HG02623 (cell line): ENCODE measurements around the gene EOLA2.
"Not testable (repeated sequence)": the region's sequence is repeated elsewhere in the genome, so short reads cannot be mapped to it uniquely, and the experiment has no call there.

Experiments
- ATAC-seq: cut with Tn5 transposase; IDR thresholded peaks from one replicate; pipeline ENCODE4 v1.9.1; 2021; ENCODE audit warnings: moderate library complexity; ENCODE audit not compliant: unreplicated experiment

EOLA2 gene

DNA sequence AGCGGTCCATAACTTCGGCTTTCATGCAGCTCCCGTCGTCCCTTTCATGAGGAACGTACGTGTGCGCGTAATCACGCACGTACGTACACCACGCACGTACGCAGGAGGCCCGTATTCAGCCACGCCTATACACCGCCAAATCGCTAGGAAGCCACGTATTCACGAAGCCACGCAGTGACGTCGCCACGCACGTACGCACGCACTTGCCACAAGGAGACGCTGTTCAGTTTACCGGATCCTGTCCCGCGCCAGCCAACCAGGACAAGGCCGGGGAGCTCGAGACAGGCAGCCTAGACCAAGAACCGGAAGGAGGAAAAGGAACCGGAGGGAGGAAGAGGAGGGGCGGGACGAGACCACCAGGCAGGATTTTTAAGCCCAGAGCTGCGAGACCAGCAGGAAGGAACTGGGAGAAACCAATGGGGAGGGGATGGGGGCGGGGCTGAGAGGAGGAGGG, at the start of gene EOLA2:
Gene EOLA2, minus strand, starts transcription at position 65 of the 454 bp plus-strand sequence. CDS start 4,617 bp downstream, outside the sequence.
- ATAC-seq: peak; percentile 66

DNA sequence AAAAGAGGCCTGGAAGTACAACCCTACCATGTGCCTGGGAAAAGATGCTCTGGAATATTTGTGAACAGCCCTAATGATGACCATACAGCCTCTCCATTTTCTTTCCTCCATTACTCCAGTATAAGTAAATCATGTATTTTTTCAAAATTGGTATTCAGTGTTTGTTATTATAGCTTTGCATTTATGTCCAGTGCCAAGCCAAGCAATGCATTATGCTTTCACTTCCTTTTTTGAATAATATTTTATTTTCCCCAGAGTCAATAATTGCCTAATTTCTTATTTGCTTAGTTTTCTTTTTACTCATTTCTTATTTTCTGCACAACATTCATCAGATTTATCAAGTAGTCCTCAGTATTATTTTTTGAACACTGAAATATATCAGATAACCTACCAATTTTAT, 49.3 kb upstream of the EOLA2 start:
- no peak for ATAC-seq

DNA sequence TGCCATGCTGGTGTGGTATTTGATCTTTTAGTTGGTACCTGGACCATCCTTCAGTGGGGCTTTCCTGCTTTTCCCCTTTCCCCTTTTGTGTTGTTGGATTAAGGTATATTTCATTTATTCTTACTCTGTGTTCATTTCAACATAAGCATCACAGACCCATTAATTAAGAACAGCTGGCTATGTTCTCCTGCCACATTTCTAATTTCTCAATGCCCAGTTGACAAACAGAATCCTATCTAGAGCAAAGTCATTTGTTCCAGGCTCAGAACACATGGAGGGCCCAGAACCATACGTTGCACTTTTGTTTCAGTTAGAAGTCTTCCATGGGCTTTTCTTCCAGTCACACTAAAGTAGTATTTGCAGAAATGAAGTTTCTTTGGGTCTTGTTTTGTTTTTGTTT, 46.1 kb upstream of the EOLA2 start:
- ATAC-seq: no peak

DNA sequence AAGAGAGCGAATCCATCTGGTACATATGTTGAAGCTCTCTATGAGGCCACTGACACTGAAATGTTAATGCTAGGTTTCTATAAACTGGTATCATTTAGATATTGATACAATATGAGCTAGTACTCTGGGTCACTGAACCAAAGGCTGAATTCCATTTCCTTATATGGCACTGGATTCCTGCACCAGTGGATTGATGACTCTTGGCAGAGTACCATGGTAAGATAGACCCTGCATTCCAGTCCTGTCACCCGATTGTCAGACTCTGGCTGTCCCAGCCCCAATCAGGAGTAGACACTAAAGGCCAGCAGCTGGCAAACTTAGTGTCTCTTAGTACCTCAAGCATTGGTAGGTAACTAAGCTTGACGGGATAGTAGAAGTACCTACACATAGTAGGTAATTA, 44.0 kb upstream of the EOLA2 start:
- ATAC-seq: no peak

DNA sequence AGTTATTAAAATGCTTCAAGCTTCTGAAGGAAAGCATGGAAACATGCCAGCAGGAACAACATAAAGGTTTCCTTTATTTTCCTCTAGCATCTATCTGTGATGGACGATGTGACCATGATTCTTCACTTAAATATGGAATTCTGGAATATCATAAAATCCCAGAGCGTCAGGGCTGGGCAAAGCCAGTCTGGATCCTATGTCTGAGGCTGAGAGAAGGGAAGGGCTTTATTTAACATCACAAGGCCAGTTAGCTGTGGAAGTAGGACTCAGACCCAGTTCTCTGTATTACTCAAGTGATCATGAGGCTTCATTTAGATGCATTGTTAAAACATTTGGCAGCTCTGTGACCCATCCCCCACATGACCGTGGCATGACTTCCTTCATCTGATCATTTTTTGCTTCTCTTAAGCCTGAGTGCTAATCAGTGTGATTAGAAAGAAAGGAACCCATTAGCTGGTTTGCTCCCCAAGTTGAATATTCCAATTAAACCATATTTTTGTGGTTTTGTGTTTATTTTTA, 40.9 kb upstream of the EOLA2 start:
- no peak for ATAC-seq

DNA sequence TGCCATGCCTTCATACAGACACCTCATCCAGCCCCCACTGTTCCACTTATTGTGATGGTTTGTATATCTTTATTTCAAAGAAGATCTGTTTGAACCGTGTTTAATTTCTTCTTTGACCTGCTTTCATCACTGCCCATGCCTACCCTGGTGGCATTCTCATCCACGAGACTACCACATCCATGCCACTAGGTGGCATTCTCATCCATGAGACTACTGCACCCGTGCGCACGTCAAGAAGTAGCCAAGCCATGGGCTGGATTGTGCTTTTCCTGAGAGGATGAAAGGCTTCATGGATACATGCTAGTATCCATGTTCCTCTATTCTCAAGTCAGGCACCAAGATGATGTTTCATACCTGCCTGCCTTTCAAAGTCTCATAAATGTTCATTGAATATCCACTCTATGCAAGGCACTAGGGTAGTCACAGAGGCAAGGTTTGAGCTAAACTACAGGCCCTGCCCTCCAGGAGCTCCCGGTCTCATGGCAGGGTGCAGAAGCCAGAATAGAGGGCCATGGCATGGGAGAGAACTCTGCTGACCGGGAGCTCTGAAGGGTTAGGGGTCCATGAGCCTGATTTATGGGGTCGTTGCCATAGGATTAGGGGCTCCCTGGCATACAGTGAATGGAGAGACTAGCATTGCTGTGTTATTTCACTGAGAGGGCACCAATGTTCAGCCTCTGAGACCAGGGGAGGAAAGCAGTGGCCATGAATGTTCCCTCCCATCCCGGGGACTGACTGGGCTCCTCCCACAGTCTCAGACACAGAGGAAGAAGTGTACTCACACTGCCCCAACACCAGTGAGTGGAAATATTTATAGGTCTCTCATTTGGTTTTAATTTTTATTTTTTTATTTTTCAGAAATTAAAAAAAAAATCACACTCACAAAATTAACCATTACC, 24.8 kb upstream of the EOLA2 start:
- no peak for ATAC-seq

DNA sequence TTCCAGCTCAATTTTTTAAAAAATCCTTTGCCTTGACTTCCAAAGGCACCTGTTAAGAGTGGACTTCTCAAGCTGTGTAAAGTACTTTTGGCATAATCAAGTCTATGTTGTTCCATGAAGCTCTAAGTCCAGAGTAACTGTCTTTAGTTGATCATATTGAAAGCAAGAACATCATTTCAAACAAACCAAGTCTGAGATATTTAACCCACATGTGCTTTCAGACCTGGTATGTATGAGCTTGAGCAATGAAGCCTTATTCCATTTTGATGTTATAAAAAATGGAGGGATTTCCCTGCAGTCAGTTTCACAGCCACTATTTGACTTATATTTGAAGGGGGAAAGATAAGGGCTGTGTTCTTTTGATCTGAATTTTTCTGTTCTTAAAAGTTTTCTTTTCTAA, 23.7 kb upstream of the EOLA2 start:
- no peak for ATAC-seq

DNA sequence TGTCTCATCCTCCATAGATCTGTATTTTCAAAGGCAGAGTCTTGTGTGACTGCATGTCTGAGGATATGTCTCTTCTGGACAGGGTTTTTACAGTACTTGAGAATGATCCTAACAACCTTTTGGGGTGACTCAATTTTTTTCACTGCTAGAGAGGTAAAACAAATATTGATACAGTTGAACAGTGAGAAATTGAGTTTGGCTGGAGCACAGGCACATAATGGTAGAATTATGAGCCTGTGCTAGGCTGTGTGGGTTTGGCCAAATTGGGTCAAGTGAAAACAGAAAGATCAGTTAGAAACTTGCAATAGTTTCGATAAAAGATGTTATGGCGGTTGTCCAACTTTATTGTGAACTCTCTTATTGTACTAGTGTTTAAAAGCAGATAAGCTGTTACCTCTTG, 23.3 kb upstream of the EOLA2 start:
- ATAC-seq: no peak

DNA sequence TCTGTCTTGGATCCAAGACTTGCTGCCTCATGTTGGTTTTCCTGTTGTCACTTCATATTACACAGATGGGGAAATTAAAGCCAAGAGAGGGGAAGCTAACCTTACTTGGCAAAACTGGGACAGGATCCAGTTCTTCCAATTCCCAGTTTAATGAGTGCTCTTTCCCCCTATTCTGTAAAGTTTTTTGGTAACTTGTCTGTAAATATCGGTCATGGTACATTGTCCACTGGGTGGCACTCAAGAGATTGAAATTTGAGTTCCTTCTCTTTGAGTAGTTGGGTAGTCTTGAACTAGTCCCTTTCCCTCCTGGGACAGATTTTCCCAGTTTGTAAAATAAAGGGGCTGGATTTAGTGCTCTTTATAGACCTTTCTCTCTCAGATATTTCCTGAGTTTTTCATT, 12.4 kb upstream of the EOLA2 start:
- ATAC-seq: no peak

DNA sequence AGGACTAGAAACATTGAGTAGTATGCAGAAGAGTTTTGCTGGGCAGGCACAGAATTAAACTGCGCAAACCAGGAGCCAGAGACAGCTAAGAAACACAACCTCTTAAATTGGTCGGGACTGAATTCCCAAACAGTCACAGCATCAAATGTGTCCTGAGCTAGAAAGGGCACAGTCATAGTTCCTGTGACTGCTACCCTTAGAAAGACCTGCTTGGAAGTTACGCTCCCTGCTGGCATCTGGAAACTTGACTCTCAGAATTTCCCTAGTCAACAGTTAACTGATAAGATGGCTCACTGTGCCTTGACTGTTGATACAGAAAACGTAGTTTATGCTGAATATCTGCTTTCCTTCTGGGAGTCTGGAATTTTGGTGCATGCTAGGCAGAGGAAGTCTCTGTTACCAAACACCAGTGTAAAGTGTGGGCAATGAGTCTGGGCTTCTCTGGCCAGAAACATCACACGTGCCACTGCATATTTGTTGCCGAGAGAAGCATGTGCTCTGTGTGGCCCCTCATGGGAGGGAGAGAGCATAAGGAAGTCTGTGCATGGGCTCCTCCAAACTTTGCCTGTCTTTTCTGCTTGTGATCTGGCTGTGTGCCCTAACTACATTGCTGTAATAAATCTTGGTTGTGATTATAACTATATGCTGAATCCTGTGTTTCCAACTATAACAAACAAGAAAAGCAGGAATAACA, 11.6 kb upstream of the EOLA2 start:
- ATAC-seq: no peak

DNA sequence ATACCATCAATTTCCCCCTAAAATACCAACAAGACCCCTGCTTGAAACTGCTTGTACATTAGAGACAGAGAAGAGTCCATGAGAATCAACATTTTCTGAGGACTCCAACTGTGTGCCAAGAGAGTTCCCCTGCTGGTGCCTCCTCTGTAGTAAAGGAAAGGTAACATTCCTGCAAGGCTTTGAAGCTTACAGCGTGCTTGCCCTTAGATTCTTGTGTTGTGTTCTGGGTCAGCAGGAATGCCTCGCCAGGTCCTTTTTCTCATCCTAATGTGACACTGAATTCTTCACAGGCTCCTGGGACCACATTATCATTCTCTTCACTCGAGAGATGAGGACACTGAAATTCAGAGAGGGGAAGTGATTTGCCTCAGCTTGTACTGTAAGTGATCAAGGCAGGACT, 9.7 kb upstream of the EOLA2 start:
- no peak for ATAC-seq

DNA sequence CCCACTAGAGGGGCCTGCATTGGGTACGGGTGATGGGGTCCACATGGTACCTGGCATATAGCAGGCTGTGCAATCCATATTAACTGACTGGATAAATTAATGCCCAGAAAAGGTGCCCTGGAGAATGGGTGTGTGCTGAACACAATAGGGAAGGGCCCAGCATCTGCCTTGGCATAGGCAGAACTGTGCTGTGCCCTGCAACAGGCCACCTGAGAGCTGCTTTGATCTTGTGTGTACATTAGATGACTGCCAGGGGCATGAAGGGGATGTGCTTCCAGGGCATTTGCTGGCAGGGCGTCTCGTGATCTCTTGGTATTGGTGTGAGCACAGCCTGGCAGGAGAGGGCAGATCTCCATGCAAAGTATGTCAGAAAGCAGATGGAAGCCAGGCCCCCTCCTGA, 8.6 kb upstream of the EOLA2 start:
- ATAC-seq: not testable (repeated sequence)

DNA sequence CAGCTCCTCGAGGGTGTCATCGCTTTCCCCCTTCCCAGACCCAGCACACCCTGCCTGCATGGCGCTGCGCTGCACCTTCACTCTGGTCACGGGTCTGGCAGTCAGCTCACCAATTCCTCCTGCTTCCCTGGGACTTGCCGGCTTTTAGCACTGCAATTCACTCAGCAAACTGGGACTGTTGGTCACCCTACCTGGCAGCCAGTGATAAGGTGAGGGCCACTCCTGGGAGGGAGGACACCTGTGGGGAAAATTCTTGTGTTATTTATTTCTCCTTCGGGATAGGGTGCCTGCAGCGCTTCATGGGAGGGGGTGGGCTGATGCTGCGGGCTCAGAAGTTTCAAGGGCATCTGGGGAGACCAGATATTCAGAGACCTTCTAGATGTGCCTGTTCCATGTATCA, 7.5 kb upstream of the EOLA2 start:
- not testable (repeated sequence) for ATAC-seq

DNA sequence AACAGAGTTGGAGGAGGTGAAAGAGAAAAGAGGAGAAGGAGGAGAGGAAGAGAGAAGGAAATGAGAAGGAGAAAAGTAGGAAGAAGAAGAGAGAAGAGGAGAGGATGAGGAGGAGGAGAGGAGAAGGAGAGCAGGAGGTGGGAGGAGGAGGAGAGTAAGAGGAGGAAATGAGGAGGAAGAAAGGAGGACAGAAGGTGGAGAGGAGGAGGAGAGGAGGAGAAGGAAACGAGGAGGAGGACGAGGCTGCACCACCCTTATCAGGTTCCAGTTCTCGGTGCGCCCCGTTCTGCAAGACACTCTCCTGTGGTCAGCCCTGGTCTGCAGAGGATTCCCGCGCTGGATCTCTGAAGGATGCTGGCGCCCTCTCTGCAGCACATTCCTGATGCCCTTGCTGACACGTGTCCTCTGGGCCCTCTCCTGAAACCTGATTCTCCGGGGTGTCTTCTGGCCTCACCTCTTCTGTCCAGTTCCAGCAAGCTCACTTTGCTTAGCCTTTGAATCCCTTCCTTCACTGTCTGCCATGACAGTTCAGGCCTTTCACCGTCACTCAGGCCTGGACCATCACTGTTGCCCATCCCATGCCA, 6.9 kb upstream of the EOLA2 start:
- ATAC-seq: not testable (repeated sequence)

DNA sequence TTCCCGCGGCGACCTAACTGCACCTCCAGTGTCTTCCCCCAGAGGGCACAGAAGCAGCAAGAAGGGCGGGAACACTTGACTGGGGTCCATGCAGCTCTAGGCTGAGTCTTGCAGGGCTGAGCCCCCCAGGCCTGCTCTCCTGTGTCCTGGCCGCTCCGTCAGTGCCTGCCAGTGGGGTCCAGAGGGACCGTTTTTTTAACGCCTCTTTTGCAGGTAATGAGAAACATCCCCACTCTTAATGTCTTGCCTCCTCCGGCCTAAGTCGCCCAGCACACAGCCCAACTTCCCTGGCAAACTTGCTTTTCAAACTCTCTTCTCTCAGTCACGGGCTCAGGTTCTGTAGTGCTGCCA, 2.4 kb upstream of the EOLA2 start:
- not testable (repeated sequence) for ATAC-seq

DNA sequence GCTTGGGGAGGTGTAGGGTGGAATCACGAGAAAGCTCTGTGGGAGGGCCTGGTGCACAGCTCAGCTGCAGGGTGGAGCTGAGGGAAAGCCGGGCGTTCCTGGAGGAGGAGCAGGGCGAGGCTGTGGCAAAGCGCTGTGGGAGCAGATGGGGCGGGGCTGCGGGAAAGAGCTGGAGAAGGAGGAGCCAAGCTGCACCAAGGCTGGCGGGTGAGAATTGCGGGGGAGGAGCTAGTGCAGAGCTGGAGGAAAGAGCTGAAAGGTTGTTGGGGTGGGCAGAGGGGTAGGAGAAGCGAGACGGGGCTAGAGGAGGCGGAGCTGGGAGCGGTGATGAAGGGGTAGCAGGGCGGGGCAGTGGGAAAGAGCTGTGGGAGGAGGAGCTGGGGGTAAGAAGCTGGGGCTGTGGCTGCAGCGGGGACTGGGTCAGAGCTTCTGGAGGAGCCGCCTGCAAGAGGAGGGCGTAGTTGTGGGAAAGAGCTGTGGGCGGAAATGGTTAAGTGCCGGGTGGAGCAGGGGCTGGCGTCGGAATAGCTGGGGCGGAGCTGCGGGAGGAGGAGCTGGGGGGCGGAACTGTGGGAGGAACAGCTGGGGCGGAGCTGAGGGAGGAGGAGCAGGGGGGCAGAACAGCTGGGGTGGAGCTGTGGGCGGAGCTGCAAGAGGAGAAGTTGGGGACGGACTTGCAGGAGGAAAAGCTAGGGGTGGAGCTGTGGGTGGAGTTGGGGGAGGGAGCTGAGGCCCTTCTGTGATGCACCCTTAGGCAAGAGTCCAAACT, 1.8 kb upstream of the EOLA2 start:
- ATAC-seq: peak; percentile 38

DNA sequence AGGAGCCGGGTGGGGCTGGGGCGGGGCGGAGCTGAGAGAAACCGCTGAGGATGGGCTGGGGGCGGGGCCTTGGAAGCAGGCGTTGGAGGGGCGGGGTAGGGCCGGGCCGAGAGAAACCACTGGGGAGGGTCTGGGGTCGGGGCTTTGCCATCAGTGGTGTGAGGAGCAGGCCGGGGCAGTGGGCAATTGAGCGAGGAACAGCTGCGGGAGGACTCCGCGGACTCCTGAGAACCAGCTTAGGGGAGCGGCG, 1.3 kb upstream of the EOLA2 start:
- peak; percentile 14 for ATAC-seq

DNA sequence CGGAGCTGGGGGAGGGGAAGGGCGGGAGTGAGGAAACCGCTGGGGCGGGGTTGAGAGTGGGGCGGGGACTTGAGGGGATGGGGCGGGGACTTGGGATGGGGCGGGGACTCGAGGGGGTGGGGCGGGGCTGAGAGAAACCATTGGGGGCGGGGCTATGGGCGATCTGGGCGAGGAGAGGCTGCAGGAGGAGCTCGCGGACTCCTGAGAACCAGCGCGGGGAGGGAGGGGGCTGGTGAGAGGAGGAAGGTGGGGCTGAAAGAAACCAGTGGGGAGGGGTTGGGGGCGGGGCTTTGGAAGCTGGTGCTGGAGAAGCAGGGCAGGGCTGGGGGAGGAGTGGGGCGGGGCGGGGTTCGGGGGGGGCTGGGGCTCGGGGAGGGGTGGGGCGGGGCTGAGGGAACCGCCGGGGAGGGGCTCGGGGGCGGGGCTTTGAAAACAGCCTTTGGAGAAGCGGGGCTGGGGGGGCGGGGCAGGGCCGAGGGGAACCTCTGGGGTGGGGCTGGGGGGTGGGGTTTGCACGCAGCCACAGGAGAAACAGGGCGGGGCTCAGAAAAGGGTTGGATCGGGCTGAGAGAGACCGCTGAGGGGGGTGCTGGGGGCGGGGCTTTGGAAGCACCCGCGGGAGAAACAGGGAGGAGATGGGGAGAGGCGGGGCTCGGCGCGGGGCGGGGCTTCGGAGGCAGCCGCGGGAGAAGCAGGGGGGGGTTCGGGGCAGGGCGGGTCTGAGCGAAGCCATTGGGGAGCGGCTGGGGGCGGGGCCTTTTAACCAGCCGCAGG, 777 bp upstream of the EOLA2 start:
- ATAC-seq: no peak

DNA sequence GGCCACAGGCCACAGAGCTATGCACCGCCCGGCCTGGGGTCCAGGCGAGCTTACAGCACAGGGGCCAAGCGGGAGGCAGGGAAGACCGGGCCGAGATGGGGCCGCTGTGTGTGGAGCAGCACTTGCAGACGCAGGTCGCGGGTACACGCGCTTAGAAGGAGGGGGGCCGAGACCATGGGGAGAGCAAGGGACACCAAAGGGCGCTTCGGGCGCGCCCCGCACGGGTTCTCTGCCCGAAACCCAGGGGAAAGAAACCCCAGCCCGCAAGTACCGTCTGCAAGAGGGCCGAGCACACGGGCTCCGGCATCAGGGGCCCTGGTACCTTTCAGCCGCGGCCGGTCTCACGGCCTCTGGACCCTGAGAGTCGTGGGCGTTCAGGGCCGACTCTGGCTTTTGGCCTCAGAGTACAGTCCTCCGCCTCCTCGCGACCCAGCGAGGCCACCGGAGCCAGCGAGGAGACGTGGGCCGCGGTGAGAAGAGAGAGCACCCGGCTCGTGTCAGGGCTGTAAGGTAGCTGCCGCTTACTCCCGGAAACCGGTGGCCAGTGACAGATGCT, 342 bp downstream of the EOLA2 start:
- ATAC-seq: no peak

DNA sequence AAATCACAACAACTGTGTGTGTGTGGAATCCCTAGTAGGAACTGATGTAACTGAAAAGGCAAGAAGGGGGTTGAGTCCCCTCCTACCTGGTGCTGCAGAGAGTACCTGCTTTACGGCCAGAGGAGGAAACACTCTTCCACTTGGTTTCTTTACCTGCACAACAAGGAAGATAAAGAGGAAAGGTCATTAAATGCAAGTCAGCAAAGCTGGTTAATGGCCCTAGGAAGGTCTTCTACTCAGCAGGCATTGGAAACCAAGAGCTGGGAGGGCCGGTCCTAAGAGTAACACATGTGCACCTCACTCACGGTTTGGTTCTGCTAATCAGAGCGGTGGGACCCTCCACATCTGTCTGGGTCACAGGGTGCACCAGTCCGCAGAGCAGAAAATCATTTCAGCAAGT, 963 bp downstream of the EOLA2 start:
- ATAC-seq: not testable (repeated sequence)
